Peyer's patch (tissue), 4 donors: Measurements from ENCODE around the gene TNFRSF1A.

Experiments used
- POLR2A ChIP-seq, 2 donors: fragments of 450-650 bp; IDR thresholded peaks; one replicate each; pipeline ENCODE4 v1.5.1; 2017; ENCODE audit warnings: antibody characterized with exemption in 2 of 2, mild to moderate bottlenecking in 2 of 2, moderate library complexity in 2 of 2
- TF ChIP-seq, protein P1 (sequence below), 6 experiments: fragments of 450-650 bp in 4 of 6; fragments of 200-600 bp in 2 of 6; sonication (generic) in 1 of 6; IDR thresholded peaks; one replicate each; pipeline ENCODE4 v1.5.1; 2017 to 2019; ENCODE audit warnings: antibody characterized with exemption in 6 of 6, mild to moderate bottlenecking in 3 of 6, moderate library complexity in 1 of 6

DNA sequence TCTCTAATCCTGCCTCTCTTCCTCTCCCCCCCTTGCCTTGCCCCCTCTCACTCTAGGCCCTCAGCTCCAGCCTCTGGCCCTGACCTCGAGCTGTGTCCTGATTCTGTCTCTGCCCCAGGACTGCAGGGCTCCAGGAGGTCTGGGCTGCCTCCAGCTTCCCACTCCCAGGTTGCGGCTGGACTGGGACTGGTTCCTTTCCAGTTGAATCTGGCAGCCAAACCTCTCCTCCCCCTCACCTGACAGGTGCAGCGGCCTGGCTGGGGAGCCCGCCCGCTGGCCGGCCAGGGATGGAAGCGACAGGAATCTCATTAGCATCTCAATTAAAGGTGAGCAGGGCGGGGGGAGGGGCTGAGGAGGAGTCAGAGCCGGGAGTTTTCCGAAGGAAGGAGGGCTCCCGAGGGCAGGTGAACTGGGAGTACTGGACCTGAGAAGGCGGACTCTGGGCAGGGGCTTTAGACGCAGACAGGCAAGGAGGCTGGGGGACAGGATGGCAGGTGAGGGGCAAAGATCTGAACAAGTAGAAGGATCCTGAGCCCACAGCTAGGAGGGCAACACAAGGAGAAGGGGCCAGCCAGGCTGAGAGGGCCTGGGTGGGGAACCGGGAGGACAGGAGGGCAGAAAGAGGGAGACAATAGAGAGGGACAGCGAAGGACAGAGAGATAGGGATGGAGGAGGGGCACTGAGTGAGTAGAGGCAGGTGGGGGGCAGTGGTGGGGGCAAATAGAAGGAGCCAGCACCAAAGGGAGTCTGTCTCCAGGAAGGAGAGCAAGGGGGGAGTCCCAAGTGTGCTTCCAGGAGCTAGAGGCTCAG, 33.6 kb upstream of the TNFRSF1A start, which contains the start of gene SCNN1A:
- peak; percentile 60 to 62 for TF ChIP-seq POLR2A (IDR thresholded peaks at IDR 0.05)
- TF ChIP-seq, protein P1, sequence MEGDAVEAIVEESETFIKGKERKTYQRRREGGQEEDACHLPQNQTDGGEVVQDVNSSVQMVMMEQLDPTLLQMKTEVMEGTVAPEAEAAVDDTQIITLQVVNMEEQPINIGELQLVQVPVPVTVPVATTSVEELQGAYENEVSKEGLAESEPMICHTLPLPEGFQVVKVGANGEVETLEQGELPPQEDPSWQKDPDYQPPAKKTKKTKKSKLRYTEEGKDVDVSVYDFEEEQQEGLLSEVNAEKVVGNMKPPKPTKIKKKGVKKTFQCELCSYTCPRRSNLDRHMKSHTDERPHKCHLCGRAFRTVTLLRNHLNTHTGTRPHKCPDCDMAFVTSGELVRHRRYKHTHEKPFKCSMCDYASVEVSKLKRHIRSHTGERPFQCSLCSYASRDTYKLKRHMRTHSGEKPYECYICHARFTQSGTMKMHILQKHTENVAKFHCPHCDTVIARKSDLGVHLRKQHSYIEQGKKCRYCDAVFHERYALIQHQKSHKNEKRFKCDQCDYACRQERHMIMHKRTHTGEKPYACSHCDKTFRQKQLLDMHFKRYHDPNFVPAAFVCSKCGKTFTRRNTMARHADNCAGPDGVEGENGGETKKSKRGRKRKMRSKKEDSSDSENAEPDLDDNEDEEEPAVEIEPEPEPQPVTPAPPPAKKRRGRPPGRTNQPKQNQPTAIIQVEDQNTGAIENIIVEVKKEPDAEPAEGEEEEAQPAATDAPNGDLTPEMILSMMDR (IDR thresholded peaks at IDR 0.05), result no peak
